Measurements from ENCODE around the gene CAMK1D.

DNA sequence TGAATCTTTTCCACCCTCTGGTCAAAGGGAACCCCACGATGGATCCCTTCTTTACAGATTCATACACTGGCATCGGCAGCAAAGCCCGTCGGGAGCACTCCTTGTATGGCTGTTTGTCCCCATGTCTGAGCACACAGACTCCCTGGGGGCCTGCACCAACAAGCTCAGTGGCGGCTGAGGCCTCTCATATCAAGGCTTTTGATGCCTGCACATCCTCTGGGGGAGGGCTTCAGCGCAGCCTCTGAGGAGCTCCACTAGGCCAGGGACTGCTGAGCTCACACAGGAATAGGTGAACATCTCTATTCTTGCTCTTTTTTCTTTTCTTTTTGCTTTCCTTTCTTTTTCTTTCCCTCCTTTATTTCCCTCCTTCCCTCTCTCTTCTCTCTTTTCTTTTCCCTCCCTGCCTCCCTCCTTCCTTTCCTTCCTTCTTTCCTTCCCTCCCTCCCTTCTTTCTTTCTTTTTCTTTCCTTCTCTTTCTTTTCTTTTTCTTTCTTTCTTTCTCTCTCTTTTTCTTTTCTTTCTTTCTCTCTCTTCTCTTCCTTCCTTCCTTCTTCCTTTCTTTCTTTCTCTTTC, 477.5 kb downstream of the CAMK1D start:
- TF ChIP-seq CTCF (IDR thresholded peaks at IDR 0.05): no peak
- TF ChIP-seq REST (IDR thresholded peaks at IDR 0.05; ENCODE audit: low read depth, low read length): no peak
- no peak for TF ChIP-seq PBX3 (IDR thresholded peaks at IDR 0.05)
- TF ChIP-seq MAX (IDR thresholded peaks at IDR 0.05; ENCODE audit: low read depth): no peak
- TF ChIP-seq EZH2phosphoT487 (IDR thresholded peaks at IDR 0.05; ENCODE audit: borderline replicate concordance, low read depth): no peak
- TF ChIP-seq JUND (IDR thresholded peaks at IDR 0.05): no peak
- no peak for TF ChIP-seq RFX5 (IDR thresholded peaks at IDR 0.05; ENCODE audit: low read length)
- no peak for TF ChIP-seq MXI1 (IDR thresholded peaks at IDR 0.05; ENCODE audit: low read depth, low read length)
- TF ChIP-seq FOXM1 (IDR thresholded peaks at IDR 0.05; ENCODE audit: low read depth): no peak
- TF ChIP-seq RXRA (IDR thresholded peaks at IDR 0.05; ENCODE audit: borderline replicate concordance, low read depth): no peak
- TF ChIP-seq RCOR1 (IDR thresholded peaks at IDR 0.05; ENCODE audit: low read length): no peak
- no peak for TF ChIP-seq SMC3 (IDR thresholded peaks at IDR 0.05; ENCODE audit: low read depth, low read length)
- TF ChIP-seq NFIC (IDR thresholded peaks at IDR 0.05; ENCODE audit: borderline replicate concordance): no peak
- TF ChIP-seq RAD21 (IDR thresholded peaks at IDR 0.05; ENCODE audit: low read length): no peak

Data from SK-N-SH (cell line).